ENCODE measurements around the gene CARNS1.

- TF ChIP-seq CTCF (IDR thresholded peaks at IDR 0.05) (no peak), POLR2A (IDR thresholded peaks at IDR 0.05) (no peak)
Measured at GRCh38 chr11:67465189-67465510, 49.7 kb downstream of the CARNS1 start.
